GM21723 (cell line): ENCODE data around the gene HSD11B2.

Experiments used
- ATAC-seq: cut with Tn5 transposase; IDR thresholded peaks from one replicate; pipeline ENCODE4 v1.9.1; 2021; ENCODE audit warnings: mild to moderate bottlenecking, moderate library complexity; ENCODE audit not compliant: unreplicated experiment

Gene HSD11B2

DNA sequence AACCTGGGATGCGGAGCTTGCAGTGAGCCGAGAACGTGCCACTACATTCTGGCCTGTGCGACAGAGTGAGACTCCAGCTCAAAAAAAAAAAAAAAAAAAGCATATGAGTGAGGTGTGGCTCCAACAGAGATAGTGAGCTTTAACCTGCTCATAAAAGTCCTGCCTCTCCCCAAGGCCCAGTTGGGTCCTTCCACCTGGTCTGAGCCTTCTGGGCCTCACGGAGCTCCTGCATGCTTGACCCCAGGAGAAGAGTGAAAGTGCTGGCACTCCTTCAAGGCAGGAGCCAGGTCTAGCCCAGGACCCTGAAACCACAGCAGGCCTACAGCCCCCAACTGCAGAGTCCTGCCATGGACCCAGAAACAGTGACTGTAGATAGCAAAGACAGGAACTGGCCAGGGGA lies 17.7 kb downstream of the HSD11B2 start:
- no peak for ATAC-seq

- ATAC-seq: no peak
Observed at GRCh38 chr16:67449336-67449735, 18.4 kb downstream of the HSD11B2 start.

DNA sequence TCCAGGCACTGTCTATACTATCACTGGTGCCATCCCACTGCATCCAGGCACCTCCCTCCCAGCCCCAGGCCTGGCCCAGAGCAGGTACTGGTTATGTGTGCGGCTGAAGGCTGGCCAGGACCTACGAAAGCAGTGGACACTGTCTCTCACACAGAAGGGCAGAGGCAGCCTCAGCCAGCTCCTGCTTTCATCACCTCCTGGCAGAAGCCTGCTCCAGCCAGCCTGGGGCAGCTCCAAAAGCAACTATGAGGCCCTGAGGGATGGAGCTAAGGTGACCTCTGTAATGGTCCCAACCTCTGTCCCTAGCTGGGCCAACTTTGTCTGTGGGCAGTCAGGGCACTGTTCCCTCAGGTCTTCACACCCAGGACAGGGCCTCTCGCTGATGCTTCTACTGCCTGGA lies 18.8 kb downstream of the HSD11B2 start:
- ATAC-seq: no peak

DNA sequence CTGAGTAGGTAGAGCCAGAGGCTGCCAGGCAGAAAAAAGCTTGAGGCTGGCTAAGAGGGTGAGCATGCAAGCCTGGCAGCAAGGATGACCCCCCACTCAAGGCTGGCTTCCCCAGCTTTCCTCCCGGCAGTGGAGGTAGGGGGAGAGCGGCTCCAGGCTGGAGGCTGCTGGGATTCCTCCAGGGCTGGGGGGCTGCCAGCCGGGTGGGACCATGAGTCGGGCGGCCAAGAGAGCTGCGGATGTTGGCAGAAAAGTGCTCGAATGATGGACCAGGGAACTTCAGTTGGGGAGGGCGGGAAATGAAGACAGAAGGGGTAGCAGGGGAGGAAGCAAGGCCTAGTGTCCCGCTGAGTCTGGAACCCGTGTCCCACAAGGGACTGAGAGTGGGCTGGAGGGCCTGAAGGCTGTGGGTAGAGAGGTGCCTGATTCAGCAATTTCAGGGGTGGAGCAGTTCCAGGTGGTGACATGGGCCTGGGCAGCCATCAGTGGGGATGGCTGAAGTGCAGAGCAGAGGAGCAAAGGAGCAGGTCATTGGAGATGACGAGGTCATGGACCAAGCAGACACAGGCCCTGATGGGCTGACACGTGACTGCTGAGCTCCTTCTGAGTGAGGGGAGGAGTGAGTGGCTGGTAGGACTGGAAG lies 20.3 kb downstream of the HSD11B2 start:
- no peak for ATAC-seq

- no peak for ATAC-seq
Observed at GRCh38 chr16:67451704-67452435, 20.9 kb downstream of the HSD11B2 start.

DNA sequence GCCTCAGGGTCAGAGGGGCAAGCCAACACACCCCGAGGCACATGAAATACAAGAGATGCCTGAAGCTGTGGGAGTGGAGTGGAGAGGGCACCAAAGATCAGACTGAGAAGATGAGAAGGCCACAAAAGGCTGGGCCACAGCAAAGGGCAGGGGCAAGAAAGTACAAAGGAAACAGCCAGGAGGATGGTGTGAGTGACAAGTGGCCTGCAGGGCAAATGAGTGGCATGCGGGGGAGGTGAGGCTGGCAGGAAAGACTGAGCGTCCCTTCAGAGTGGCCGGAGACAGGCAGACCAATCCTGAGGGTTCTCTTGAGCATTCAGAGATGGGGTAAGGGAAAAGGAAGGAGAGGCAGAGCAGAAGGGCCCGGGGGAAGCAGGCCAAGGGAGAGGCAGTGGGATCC lies 23.2 kb downstream of the HSD11B2 start:
- no peak for ATAC-seq

DNA sequence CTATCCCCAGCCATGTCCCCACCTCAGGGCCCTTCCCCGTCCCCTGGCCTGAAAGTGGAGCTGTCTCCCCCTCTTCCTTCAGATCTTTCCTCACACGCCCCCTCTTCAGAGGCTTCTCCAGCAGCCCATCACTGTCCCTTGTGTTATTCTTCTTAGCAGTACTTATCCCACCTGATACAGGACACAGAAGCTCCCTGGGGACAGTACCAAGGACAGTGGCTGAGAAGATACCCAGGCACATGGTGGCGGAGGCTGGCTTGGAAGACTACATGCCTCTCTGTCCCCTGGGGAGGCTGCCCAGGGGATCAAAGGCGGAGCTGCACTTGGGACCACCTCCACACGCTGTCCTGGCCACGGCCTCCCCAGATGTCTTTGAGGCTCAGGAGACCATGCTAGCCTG lies 23.9 kb downstream of the HSD11B2 start:
- ATAC-seq: no peak

DNA sequence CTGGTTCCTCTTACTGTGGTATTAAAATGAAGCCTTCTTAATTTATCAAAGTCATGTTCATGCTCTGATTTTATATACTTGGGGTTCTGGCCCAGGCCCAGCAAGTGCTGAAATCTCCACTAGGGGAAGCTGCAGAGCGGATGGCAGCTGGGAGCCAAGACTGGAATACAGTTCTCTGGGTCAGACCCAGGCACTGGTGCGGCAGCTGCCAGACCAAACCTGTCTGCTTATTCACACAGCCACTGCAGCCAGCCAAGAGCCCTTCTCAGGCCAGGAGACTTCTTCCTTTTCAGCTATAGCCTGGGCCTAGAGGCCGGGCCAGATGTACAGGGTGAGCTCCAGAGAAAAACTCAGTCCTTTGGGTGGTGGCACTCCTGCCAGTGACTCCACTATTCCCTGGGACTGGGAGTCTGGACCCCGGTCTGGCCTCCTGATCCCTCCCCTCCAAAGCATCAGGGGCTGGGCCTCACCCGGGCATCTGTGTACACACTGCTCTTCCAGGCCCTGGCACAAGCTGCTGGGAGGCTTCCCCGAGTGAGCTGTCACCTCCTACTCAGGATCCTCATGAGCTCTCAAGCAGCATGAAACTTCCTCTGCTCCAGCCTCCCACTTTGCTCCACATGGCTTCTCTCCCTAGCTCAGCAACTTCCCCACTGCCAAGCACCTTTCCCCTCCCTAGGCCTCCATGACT lies 25.6 kb downstream of the HSD11B2 start:
- no peak for ATAC-seq

GRCh38 chr16:67457611-67458010 lies 26.7 kb downstream of the HSD11B2 start:
- ATAC-seq: no peak

- no peak for ATAC-seq
Observed at GRCh38 chr16:67458121-67458641, 27.3 kb downstream of the HSD11B2 start.

- ATAC-seq: no peak
Observed at GRCh38 chr16:67459066-67459860, 28.3 kb downstream of the HSD11B2 start.

DNA sequence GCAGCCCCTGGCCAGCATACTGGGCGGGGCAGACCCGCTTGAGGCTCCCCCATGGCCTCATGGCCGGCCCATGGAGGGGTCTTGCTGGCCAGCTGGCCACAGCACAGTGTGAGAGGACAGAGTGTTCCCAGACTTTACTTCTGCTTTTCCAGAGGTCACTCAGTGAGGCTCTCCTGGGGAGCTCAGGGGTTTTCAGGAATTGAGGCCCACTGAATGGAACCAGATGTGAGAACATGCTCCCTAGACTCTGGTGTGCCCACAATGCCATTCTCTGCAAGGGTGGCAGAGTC lies 28.9 kb downstream of the HSD11B2 start:
- no peak for ATAC-seq

GRCh38 chr16:67460168-67460567 lies 29.2 kb downstream of the HSD11B2 start:
- ATAC-seq: no peak

- no peak for ATAC-seq
Observed at GRCh38 chr16:67460961-67461360, 30.0 kb downstream of the HSD11B2 start.

DNA sequence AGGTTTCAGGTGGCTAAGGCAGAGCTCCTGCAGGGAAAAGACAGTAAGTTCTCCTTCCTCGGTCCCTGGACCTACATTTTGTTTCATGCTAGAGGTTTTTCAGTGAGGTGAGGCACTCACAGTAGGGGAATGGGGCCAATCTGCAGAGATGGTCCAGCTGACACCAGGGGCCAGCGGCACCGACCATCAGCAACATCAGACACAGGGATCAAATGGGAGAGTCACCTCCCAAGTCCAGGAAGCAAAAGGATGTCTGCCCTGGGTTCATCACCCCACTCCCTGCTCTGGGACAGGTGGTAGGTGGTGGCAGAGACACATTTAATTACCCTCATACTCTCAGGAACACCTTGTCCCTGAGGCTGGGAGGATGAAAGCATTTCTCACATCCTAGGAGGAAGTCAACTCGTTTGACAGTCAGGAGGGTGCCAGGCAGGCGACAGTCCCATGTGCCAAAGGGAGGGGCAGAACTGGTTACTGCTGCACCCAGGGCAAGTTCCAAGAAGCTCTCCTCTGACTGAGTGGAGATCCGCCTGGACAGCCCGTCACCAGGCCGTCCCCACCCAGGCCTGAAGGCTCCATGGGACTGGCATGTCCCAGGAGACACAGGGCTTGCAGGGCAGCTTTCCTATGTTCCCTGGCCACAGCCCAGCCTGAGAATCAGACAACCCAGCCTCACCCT lies 30.8 kb downstream of the HSD11B2 start:
- ATAC-seq: no peak

DNA sequence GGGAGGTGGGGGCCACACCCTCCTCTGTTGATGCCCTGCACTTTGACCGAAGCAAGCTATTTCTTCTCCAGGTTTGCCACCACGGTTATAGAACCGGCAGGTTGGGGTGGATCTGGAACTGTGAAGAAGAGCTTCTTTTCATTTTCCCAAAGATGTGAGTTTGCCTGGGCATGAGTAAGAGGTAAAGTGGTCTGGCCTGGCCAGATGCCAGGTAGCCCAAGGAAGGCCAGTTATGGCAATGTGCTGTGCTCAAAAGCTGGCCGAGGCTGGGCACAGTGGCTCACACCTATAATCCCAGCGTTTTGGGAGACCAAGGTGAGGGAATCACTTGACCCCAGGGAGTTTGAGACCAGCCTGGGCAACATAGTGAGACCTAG lies 31.3 kb downstream of the HSD11B2 start:
- no peak for ATAC-seq

DNA sequence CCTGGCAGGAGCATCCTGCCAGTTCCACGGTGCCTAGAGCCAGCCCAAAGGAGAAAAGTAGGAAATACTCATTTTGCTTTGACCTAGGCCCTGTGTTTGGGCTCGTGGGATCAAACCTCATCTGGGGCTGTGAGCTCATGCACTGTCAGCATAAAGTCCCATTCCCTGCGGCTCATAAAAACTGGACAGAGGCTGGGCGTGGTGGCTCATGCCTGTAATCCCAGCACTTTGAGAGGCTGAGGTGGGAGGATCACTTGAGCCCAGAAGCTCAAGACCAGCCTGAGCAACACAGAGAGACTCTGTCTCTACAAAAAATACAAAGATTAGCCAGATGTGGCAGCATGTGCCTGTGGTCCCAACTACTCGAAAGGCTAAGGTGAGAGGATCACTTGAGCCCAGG lies 32.1 kb downstream of the HSD11B2 start:
- no peak for ATAC-seq

DNA sequence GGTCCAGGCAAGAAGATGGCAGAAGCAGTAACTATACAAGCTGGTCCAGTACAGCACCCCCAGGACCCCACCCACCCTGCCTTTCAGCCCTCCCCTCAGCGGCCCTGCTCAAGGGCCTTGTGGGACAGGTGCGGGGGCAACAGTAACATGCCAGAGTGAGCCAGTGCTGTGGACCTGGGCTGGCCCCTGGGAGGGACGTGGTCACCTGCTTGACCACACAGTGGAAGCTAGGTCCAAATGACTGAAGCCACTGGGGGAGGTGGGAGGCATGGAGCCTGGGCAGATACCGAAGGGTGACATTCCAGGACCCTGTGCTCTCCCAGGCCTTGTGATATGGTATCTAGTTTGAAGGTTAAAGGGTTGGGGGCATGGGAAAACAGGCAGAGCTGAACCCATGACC lies 32.8 kb downstream of the HSD11B2 start:
- ATAC-seq: no peak

GRCh38 chr16:67464565-67464964 lies 33.6 kb downstream of the HSD11B2 start:
- ATAC-seq: no peak

DNA sequence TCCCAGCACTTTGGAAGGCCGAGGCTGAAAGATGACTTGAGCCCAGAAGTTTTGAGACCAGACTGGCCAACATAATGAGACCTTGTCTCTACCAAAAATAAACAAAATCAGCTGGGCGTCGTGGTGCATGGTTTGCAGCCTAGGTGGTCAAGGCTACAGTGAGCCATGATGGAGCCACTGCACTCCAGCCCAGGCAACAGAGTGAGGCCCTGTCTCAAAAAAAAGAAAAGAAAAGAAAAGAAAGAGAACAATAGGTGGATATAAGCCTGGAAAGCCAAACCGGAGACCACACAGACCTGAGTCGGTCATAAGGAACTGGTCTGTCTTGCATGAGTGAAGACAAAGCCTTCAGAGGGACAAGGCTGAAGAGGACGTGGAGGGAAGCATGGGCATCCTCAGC lies 35.7 kb downstream of the HSD11B2 start:
- no peak for ATAC-seq

DNA sequence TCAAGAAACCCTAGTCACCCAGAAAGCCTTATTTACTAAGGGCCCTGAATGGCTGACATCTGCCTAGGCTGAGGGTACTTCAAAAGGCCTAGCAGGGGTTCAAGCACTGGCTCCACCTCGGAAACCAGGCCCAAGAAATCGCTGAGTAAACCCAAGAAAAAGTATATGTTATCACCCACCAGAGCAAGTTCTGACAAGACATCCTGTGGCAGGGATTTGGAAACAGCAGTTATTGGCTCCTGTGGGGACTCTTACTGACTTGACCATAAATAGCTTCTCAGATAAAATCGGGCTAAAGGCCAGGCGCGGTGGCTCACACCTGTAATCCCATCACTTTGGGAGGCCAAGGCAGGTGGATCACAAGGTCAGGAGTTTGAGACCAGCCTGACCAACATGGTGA lies 37.8 kb downstream of the HSD11B2 start:
- ATAC-seq: no peak
